ENCODE measurements around the gene CD83. TPM values are rescaled to one million over a fixed set of nuclear protein-coding genes. Genes with fewer than 3 reads are reported as not detected.

Gene CD83
- total and polyA plus RNA-seq, 2 of the 4 experiments (the other 2 are of a cell fraction) = 2.0 to 2.5 TPM

- in situ Hi-C loops (cut with MboI; ENCODE audit: low sequenced_read_pairs) = no loop called here
- peak overlapping the region; percentile 94 for H2AK9ac ChIP-seq (replicated peaks; ENCODE audit: low read depth, low read length, poor library complexity)
- no peaks in the 10 kb centered on the region for H3K9me3 ChIP-seq (ENCODE audit: control insufficient read depth, insufficient read depth, low read length)
- no peaks in the 10 kb centered on the region for H4K20me1 ChIP-seq (ENCODE audit: insufficient read depth, low read length)
- H3K4ac ChIP-seq (ENCODE audit: low read depth, low read length) = peak overlapping the region; percentile 22; the same call in 1 of the 2 replicates
- dilution Hi-C loops (cut with HindIII; ENCODE audit: low sequenced_read_pairs, unreplicated experiment) = no loop called here
- H3K18ac ChIP-seq (ENCODE audit: low read depth, low read length) = no peak overlapping the region
- H4K91ac ChIP-seq (ENCODE audit: insufficient read depth, low read depth, low read length) = no peak overlapping the region
- ChIA-PET POLR2A (ENCODE audit: unreplicated experiment) (no interaction called here), CTCF (no interaction called here)
- 0 out of 2 replicates have a peak overlapping the region, but pooled peaks have one; percentile 22 for H2BK20ac ChIP-seq (ENCODE audit: low read depth, low read length)
- BruUV-seq (replicated peaks) = no TSS peak
- peak overlapping the region; percentile 99 for H2AFZ ChIP-seq (replicated peaks; ENCODE audit: low read length, poor library complexity)
- H3K14ac ChIP-seq (replicated peaks; ENCODE audit: low read depth, low read length) = peak overlapping the region; percentile 63; the same call in 1 of the 2 replicates
- no peaks in the 10 kb centered on the region for H3K9me1 ChIP-seq (ENCODE audit: insufficient read depth, low read length)
- TF ChIP-seq, protein P1, sequence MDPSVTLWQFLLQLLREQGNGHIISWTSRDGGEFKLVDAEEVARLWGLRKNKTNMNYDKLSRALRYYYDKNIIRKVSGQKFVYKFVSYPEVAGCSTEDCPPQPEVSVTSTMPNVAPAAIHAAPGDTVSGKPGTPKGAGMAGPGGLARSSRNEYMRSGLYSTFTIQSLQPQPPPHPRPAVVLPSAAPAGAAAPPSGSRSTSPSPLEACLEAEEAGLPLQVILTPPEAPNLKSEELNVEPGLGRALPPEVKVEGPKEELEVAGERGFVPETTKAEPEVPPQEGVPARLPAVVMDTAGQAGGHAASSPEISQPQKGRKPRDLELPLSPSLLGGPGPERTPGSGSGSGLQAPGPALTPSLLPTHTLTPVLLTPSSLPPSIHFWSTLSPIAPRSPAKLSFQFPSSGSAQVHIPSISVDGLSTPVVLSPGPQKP (IDR thresholded peaks at IDR 0.05; ENCODE audit: borderline replicate concordance, low read depth, low read length) = no peak
- TF ChIP-seq, protein P2, sequence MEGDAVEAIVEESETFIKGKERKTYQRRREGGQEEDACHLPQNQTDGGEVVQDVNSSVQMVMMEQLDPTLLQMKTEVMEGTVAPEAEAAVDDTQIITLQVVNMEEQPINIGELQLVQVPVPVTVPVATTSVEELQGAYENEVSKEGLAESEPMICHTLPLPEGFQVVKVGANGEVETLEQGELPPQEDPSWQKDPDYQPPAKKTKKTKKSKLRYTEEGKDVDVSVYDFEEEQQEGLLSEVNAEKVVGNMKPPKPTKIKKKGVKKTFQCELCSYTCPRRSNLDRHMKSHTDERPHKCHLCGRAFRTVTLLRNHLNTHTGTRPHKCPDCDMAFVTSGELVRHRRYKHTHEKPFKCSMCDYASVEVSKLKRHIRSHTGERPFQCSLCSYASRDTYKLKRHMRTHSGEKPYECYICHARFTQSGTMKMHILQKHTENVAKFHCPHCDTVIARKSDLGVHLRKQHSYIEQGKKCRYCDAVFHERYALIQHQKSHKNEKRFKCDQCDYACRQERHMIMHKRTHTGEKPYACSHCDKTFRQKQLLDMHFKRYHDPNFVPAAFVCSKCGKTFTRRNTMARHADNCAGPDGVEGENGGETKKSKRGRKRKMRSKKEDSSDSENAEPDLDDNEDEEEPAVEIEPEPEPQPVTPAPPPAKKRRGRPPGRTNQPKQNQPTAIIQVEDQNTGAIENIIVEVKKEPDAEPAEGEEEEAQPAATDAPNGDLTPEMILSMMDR (conservative IDR thresholded peaks at IDR 0.05; ENCODE audit: low read depth, low read length) = no peak
- TF ChIP-seq POLR2A (IDR thresholded peaks at IDR 0.05; ENCODE audit: low read depth, low read length) (no peak), MAZ (IDR thresholded peaks at IDR 0.05; ENCODE audit: borderline replicate concordance, low read depth, low read length) (no peak), BHLHE40 (IDR thresholded peaks at IDR 0.05; ENCODE audit: low read depth, low read length) (no peak), NFE2L2 (IDR thresholded peaks at IDR 0.05; ENCODE audit: low read depth, low read length) (no peak), RCOR1 (IDR thresholded peaks at IDR 0.05; ENCODE audit: insufficient replicate concordance, low read length) (no peak), MXI1 (IDR thresholded peaks at IDR 0.05; ENCODE audit: borderline replicate concordance, low read depth, low read length) (no peak)
- peak overlapping the region; percentile 73 for H3K9ac ChIP-seq (ENCODE audit: low read depth, low read length)
- no peak overlapping the region; the same call in 1 of the 2 replicates for H3K27ac ChIP-seq (ENCODE audit: insufficient read depth, low read length)
- no peak overlapping the region for H4K5ac ChIP-seq (ENCODE audit: low read depth, low read length)
- peak overlapping the region; percentile 67 for H3K4me3 ChIP-seq (ENCODE audit: insufficient read depth, low read depth, low read length)
- peak overlapping the region; percentile 28 for H3K56ac ChIP-seq (ENCODE audit: extremely low read depth, insufficient read depth, low read length)
- H3K27me3 ChIP-seq (ENCODE audit: control insufficient read depth, insufficient read depth, low read length) = 0 out of 2 replicates have a peak, but pooled peaks cover 1% of the 10 kb centered on the region
- no peak overlapping the region for H2BK120ac ChIP-seq (ENCODE audit: low read depth, low read length)
- intact Hi-C loops (cut with micrococcal nuclease) = no loop called here
- no peaks in the 10 kb centered on the region for H3K4me1 ChIP-seq (ENCODE audit: control insufficient read depth, insufficient read depth, low read length)
- peak overlapping the region; percentile 46 for H3K23ac ChIP-seq (ENCODE audit: low read depth, low read length)
- no peak for DNase-seq
- H4K8ac ChIP-seq (ENCODE audit: low read depth in 2 of 2, low read length in 2 of 2) = peak overlapping the region; percentile 58 to 83; a peak in 3 of 4 replicates
- no peak for ATAC-seq (ENCODE audit: low read depth)
- H2BK5ac ChIP-seq (ENCODE audit: low read depth, low read length, poor library complexity, severe bottlenecking) = no peak overlapping the region
- H3K79me1 ChIP-seq (ENCODE audit: low read depth in 1 of 2, low read length in 2 of 2) = no peaks in the 10 kb centered on the region
- WGBS, 2 experiments (ENCODE audit: extremely low coverage in 2 of 2, insufficient read length in 1 of 2) = no CpG with 5 or more reads among the region's 10 CpGs
- H3K36me3 ChIP-seq (ENCODE audit: control insufficient read depth, insufficient read depth, low read length) = no peaks in the 10 kb centered on the region
- H2AK5ac ChIP-seq (ENCODE audit: low read depth, low read length) = no peak overlapping the region
- no peak overlapping the region for H2BK15ac ChIP-seq (ENCODE audit: low read depth, low read length)
- peak overlapping the region; percentile 74 for H3K4me2 ChIP-seq (ENCODE audit: low read depth, low read length)
Observed at GRCh38 chr6:14118091-14118439, 493 bp downstream of the CD83 start.

Data from IMR-90 (cell line).